GM18870 (cell line): ENCODE measurements around the gene IAH1.

ENCODE experiments used
- ATAC-seq: cut with Tn5 transposase; IDR thresholded peaks from one replicate; pipeline ENCODE4 v1.9.1; 2021; ENCODE audit warnings: moderate library complexity; ENCODE audit not compliant: unreplicated experiment

IAH1 gene, protein sequence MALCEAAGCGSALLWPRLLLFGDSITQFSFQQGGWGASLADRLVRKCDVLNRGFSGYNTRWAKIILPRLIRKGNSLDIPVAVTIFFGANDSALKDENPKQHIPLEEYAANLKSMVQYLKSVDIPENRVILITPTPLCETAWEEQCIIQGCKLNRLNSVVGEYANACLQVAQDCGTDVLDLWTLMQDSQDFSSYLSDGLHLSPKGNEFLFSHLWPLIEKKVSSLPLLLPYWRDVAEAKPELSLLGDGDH

DNA sequence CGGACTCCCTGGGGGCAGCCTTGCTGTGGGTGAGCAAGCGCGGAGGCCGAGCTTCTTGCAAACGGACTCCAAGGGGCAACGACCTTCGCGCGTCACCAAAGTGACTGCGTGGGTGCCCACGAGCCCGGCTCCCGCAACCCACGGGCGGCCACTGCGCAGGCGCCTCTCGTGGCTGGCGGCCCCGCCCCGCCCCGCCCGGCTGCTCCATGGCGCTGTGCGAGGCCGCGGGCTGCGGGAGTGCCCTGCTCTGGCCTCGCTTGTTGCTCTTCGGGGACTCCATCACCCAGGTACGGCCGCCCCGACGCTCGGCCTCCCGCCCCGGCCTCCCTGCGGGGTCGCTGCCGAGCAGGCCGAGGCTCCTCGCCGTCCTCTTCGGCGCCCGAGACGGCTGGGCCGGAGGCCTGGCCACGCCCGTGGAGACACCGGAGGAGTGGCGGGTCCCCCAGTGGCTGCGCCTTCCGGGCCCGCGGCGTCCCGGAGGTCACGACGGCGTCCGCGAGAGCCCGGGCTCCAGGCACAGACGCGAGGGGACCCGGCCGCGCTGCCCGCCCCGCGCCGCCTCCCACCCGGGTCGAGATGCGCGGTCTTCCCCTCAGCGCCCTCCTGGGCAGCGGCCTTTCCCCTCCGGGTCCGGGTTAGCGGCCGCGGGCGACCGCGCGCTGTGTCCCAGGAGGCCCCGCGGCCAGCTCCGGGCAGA, at the start of gene IAH1:
Gene IAH1 (plus strand): TSS at position 191 of the 697 bp plus-strand sequence. CDS start 16 bp downstream, at position 207.
- peak; percentile 62 for ATAC-seq

DNA sequence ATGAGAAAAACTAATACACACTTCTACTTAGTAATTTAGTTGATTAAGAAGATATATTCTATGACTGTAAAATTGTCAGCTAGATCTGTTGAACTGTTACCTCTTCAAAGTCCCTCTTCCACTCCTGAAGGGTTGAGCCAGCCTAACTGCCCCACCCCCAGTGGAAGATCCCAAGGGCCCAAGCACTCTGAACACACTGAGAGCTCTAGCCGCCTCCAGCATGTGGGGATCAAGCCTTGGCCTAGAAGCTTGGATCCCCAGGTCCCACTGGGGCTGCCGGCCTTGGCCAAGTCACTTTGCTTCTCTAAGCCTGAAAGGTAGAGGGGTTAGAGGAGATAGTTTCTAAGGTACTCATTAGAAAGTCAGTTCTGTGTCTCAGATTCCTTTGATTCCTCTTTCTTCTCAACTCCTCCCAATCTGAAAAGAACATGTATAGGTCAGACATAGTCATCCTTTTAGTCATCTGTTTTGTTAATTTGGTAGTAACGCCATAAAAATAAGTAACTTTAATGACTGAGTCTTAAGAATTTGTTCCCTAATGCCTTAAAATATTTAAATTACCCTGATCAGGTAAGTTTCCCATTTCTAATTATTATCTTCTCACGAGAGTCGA, 45.3 kb upstream of the IAH1 start:
- ATAC-seq: no peak

DNA sequence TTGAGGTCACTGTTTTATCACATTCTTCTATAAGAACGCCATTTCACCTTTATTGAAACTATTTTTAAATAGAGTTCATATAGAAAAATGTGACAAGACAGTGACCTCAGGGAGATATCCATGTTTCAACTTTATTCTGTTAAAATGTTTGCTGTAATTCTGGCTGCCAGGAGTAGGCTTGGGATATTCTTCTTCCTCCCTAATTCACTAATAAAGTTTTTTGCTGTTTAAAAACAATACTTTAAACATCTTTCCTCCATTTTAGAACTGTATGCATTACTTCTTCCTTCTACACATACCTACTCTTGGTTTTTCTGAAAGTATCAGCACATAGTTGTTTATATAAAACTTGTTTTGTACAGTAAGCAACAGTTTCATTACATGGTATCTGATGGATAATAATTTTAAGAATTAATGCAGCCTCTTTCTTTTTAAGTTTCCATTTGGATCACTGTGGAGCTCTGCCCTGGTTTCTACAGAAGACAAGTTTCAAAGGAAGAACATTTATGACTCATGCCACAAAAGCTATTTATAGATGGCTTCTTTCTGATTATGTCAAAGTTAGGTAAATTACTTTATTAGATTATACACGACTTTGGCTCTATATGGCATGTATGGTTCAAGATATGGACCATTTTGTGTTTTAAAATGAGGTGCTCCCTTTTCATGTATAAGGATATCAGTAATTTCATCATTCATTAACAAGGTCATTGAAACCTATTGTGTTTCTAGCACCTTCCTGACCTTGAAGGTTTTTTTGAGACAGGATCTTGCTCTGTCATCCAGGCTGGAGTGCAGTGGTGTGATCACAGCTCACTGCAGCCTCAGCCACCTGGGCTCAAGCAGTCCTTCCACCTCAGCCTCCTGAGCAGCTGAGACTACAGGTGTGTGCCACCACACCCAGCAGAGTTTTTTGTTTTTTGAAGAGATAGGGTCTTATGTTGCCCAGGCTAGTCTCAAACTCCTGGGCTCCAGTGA, 43.7 kb upstream of the IAH1 start:
- no peak for ATAC-seq

DNA sequence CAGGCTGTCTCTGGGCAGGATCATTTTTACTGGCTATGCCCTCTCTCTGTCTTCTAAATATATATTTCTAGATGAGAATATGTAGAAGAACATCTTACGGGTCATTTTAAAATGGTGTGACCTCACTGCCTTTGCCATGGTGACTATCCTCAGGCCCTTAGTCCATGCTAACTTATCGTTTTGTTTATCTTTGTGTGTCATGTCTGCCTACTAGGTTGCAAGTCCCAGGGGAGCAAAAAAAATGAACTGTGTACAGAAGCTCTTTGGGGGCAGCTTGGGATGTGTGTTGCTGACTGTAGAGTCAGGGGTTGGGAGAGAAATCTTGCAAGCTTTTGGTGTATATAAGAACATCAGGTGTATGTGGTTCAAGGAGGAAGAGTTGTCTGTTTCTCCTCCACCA, 39.9 kb upstream of the IAH1 start:
- no peak for ATAC-seq

DNA sequence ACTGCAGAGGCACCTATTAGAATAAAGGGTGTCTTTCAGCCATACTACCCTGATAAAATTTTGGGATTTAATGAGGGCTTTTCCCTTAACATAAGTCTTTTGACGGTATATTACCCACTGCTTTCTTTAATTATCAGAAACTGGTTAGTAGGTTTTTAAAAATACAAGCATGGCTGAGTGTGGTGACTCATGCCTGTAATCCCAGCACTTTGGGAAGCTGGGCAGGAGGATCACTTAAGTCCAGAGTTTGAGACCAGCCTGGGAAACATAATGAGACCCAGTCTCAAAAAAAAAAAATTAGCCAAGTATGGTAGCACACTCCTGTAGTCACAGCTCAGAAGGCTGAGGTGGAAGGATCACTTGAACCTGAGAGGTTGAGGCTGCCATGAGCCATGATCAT, 34.8 kb upstream of the IAH1 start:
- no peak for ATAC-seq

DNA sequence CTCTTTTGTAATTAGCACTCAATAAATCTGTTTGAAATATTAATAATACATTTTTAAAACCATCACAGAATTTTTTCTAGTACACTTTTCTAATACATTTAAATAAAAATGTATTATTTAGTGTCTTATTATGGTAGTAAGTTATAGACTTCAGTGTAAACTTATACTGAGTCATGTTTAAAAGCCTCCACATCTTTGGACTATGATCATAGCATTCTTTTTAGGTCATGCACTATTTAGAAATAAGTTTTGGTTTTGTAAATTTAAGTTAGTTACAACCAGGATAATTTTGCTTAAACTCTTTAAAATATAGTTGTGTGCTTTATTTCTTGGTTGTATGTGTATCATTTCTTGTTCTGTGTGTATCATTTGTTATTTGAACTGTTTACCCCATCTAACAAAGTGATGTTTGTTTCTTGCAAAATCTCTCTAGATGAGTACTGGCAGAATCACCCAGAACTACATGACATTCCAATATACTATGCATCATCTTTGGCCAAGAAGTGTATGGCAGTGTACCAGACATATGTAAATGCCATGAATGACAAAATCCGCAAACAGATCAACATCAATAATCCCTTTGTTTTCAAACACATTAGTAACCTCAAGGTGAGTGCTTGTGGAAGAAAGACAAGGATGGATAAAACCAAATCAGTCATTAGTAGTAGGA, 34.2 kb upstream of the IAH1 start:
- no peak for ATAC-seq

DNA sequence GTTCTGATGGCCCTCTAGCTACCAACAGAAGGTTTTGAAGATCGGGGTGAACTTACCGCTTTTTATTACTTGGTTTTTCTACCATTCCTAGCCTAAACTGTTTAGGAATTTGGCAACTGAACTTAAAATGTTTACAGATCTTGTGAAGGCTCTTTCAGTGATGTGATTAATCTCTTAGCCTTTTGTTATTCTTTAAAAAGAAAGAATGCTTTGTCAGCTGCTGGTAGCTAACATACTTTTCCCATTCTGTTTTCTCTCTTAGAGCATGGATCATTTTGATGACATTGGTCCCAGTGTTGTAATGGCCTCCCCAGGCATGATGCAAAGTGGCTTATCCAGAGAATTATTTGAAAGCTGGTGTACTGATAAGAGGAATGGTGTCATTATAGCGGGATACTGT, 32.8 kb upstream of the IAH1 start:
- ATAC-seq: no peak

DNA sequence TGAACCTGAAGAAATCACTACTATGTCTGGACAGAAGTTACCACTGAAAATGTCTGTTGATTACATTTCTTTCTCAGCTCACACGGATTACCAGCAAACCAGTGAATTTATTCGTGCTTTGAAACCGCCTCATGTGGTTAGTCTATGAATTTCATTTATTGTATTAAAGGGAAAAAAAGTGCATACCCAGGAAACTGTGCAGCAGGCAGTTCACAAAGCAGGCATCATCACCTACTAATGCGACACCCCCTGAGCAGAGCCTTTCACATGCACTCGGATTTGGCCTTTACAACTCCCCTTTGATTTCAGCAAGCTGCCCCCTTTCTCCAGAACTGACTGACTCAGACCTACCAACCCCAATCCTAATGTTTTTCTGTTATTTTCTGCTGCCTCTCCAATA, 30.8 kb upstream of the IAH1 start:
- ATAC-seq: no peak

DNA sequence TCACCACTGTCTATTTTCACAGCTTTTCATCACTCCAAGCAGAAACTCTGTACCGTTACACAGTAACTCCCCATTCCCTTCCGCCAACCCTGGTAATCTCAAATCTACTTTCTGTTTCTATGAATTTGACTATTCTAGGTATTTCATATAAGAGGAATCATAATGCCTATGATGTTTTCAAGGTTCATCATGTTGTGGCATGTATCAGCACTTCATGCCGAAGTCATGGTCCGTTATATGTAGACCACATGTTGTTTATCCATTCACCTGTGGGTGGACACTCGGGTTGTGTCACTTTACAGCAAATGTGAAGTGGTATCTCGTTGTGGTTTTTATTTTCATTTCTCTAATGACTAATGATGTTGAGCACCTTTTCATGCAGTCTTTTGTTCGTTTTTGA, 29.3 kb upstream of the IAH1 start:
- no peak for ATAC-seq

DNA sequence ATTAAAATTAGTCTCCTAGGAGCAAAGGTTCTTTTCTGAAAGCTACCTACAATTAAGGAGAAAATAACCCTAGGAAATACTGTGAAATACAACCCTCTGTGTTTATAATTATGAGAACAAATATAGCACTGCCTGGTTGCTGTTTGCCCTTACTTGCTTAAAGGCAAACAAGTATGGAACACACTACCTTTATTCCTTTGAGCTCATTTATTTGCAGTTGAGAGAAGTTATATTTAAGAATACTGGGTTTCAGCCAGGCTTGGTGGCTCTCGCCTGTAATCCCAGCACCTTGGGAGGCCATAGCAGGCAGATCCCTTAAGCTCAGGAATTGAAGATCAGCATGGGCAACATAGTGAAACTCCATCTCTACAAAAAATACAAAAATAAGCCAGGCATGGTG, 23.1 kb upstream of the IAH1 start:
- ATAC-seq: no peak

DNA sequence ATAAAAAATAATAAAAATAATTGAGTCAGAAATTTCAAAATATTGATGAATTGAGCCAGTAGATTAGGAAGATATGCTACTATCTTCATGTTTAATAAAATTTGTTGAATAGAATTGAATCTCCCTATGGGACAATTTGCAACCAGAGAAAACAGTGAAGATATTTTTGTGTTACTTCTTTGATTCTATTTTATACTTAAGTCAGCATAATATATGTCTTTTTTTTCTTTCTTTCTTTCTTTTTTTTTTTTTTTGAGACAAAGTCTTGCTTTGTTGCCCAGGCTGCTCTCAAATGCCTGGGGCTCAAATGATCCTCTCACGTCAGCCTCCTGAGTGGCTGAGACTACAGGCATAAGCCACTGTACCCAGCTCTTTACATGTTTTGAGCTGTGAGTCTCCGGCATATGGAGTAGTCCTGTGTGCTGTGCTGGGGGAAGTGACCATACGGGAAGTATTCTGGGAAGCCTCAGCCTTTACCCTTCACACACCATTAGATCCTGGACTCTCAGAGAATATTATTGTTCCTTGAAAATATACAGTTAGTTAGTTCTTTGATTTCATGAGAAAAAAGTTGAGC, 13.8 kb upstream of the IAH1 start:
- ATAC-seq: no peak

DNA sequence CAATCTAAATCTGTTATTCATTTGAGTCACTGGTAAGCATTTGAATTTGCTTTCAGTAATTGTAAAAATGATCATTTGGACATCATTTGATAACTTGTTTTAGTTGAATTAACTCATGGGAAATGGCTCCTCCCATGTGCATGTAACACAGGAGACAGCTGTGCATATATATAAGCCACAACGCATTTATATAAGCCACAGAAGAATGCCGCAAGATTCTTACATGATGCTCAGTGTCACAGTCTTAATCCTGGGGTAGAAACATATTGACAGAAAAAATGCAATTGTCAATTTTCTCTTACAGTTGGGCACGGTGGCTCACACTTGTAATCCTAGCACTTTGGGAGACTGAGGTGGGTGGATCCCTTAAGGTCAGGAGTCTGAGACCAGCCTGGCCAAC, 13.3 kb upstream of the IAH1 start:
- no peak for ATAC-seq

DNA sequence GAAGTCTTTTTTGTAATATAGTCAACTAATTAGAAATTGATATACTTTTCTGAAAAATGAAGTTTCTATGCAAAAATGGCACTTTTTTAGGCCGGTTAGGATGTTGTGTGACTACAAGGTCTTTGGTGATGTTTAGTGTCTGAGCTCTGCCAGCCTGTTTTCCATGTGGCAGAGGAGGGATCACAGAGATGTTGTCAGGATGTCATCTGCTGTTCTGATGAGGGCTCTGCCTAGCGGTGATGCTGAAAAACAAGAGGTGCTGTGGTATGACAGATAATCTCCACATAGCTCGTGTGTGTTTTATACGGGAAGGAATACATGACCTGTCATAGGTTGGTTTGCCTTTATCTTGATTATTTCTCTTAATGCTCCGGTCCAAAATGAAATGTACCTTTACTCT, 12.0 kb upstream of the IAH1 start:
- ATAC-seq: no peak

DNA sequence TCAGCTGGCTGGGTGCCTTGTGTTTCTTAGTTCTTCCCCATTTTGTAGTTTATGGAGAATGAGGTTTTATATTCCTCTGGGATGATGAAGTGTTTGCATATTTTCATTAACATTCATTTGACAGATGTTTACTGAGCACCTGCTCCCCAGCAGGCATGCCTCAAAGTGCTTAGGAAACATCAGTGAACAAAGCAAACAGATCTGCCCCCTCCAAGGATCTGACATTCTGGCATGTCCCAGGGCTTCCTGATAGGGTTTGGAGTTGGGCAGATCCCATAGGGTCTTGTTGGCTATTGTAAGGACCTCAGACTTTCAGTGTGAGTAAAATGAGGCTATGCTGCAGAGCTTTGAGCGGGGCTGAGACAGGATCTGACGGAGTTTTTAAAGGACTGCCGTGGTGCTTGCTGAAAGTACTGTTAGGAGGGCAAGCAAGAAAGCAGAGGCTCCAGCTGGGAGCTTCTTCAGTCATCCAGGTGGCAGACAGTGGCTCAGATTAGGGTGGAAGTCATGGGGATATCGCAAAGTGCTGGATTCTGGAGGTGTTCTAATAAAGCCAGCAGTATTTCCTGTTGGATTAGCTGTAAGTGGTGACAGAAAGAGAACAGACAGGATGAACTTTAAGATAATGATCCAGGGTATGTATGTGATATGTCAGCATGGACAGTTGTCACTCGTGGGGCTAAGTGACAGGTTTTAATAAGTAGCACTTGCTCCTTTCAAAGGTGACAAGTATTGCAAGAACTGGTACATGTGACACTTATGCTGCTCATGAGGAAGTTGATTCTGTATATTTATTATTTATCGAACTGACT, 11.3 kb upstream of the IAH1 start:
- no peak for ATAC-seq

DNA sequence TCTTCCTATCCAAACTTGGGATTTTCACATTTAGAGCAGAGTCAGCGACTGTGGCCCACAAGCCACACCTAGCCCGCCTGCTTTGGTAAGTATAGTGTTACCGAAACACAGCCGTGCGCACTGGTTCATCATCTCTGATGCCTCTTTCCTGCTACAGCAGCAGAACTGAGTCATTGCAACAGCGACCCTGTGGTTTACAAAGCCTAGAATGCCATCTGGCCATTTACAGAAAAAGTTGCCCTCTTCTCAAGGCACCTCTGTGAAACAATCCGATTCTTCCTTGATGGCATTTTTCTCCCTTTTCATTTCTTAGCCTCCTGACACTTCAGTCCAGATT, 10.7 kb upstream of the IAH1 start:
- no peak for ATAC-seq

DNA sequence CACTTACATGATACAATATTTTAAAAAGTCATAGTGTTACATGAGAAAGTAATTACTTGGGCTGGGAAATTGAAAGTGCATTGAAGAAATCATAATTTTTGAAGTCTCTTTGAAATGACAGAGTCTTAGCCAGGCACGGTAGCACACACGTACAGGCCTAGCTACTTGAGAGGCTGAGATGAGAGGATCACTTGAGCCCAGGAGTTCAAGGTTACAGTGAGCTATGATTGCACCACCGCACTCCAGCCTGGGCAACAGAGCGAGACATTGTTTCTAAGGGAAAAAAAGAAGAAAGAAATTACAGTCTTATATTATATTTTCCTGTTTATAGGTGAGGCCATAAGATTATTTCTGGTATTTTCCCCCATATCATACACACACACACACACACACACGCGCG, 9.2 kb upstream of the IAH1 start:
- ATAC-seq: no peak

DNA sequence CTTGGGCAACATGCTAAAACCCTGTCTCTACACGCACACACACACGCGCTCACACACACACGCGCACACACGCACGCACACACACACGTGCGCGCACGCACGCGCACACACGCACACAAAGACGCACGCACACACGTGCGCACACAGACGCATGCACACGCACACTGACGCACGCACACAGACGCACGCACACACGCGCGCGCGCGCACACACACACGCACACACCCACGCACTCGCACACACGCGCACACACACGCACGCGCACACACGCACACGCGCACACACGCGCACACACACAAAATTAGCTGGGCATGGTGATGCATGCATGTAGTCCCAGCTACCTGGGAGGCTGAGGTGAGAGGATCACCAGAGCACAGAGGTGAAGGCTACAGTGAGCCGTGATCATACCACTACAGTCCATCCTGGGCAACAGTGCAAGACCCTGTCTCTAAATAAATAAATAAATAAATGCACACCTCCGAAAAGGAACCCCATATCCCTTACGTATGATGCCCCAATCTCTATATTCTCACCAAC, 8.1 kb upstream of the IAH1 start:
- ATAC-seq: no peak

DNA sequence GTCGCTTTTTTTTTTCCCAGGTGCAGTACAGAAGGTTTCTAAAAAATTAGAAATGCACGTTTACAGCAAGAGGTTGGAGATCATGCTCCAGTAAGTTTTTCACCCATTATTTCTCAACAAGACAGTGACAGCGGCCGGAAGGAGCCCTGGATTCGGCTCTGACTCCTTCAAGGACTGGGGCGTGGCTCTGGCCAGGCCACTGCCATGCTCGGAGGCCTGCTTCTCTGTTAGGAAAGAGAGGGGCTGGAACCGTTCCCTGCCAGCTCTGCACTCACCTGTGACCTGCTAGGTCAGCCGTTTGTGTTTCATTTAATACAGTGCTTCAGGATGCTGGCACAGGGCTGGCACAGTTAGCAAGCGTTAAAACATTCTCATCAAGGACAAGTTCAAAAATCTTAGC, 6.7 kb upstream of the IAH1 start:
- ATAC-seq: no peak

DNA sequence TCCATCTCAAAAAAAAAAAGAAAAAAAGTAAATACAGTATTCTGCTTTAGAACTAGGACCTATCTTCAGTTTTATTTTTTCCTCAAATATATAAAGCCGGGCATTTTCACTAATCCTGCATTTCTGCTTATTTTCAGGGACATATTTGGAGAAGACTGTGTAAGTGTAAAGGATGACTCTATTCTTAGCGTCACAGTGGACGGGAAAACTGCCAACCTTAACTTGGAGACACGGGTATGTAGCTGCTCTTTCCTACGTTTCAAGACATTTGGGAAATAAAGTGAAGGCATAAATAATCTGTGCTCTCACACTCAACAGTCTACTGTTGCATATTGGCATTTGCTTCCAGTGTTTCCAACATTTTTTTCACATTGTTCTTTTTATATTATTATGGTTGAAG, 3.1 kb upstream of the IAH1 start:
- no peak for ATAC-seq
